Tibial nerve (tissue), 4 donors: ENCODE results near the gene FOXP4.

ENCODE experiments used
- EP300 ChIP-seq, 2 donors: sonication (generic); formaldehyde crosslinking; IDR thresholded peaks; one replicate each; pipeline ENCODE4 v1.6.1; 2017; ENCODE audit warnings: antibody characterized with exemption in 2 of 2, mild to moderate bottlenecking in 1 of 2
- POLR2A ChIP-seq, 2 donors: fragments of 450-650 bp; IDR thresholded peaks; one replicate each; pipeline ENCODE4 v1.6.1; 2017; ENCODE audit warnings: antibody characterized with exemption in 2 of 2, mild to moderate bottlenecking in 2 of 2, moderate library complexity in 2 of 2
- TF ChIP-seq, protein P1 (sequence below), 5 experiments: fragments of 200-600 bp in 3 of 5; fragments of 450-650 bp in 2 of 5; sonication (generic) in 3 of 5; IDR thresholded peaks; one replicate each; pipeline ENCODE4 v1.5.1; 2016 to 2019; ENCODE audit warnings: antibody characterized with exemption in 5 of 5, mild to moderate bottlenecking in 3 of 5, moderate library complexity in 2 of 5

DNA sequence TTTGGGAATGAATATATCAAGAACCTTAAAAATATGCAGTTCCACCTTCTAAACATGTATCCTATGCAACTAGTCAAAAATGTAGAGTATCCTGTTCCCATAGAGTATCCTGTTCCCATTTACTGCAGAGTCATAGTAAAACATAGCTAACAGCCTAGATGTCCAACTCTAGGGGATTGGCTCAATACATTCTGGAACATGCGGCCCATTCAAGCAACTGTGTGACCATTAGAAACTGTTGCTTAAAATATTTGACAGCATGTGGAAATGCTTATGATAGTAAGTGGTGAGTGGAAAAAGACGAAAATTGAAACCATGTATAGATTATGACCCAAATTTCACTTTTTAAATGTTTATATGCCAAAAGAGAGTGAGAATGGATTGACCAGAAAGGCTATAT, 11.2 kb downstream of the FOXP4 start:
- TF ChIP-seq, protein P1, sequence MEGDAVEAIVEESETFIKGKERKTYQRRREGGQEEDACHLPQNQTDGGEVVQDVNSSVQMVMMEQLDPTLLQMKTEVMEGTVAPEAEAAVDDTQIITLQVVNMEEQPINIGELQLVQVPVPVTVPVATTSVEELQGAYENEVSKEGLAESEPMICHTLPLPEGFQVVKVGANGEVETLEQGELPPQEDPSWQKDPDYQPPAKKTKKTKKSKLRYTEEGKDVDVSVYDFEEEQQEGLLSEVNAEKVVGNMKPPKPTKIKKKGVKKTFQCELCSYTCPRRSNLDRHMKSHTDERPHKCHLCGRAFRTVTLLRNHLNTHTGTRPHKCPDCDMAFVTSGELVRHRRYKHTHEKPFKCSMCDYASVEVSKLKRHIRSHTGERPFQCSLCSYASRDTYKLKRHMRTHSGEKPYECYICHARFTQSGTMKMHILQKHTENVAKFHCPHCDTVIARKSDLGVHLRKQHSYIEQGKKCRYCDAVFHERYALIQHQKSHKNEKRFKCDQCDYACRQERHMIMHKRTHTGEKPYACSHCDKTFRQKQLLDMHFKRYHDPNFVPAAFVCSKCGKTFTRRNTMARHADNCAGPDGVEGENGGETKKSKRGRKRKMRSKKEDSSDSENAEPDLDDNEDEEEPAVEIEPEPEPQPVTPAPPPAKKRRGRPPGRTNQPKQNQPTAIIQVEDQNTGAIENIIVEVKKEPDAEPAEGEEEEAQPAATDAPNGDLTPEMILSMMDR (IDR thresholded peaks at IDR 0.05), result no peak
- TF ChIP-seq EP300 (IDR thresholded peaks at IDR 0.05) (no peak), POLR2A (IDR thresholded peaks at IDR 0.05) (no peak)
